Muscle of arm (tissue), 12 donors: Measurements from ENCODE around the gene CDH13. TPM values are rescaled to one million over a fixed set of nuclear protein-coding genes. Genes with fewer than 3 reads are reported as not detected.

Source experiments
- DNase-seq: peaks from one replicate; pipeline ENCODE4 v3.0.0-alpha.2; 2013
- polyA plus RNA-seq, 12 donors: library from polyadenylated mRNA; unstranded; fragments of 120-200 nt; gene quantifications; one replicate each; pipeline ENCODE4 v1.2.1, GENCODE V29; 2013; ENCODE audit not compliant: insufficient read length in 12 of 12

The CDH13 gene
- polyA plus RNA-seq, 12 donors: 28.8 to 58.8 (median 54.1) TPM; not detected in 1

GRCh38 chr16:82993926-82994325, 367.2 kb downstream of the CDH13 start:
- DNase-seq: no peak

- DNase-seq: no peak
Observed at GRCh38 chr16:82995286-82995923, 368.6 kb downstream of the CDH13 start.

GRCh38 chr16:82995924-82996441, 369.2 kb downstream of the CDH13 start:
- no peak for DNase-seq

- DNase-seq: no peak
Observed at GRCh38 chr16:82996814-82997213, 370.0 kb downstream of the CDH13 start.

- no peak for DNase-seq
Observed at GRCh38 chr16:82999711-83000110, 372.9 kb downstream of the CDH13 start.

- DNase-seq: no peak
Observed at GRCh38 chr16:83002351-83003334, 375.9 kb downstream of the CDH13 start.

- no peak for DNase-seq
Observed at GRCh38 chr16:83004868-83005652, 378.3 kb downstream of the CDH13 start.

GRCh38 chr16:83005653-83006160, 378.9 kb downstream of the CDH13 start:
- DNase-seq: no peak

GRCh38 chr16:83010776-83011720, 384.3 kb downstream of the CDH13 start:
- DNase-seq: no peak

GRCh38 chr16:83011939-83012338, 385.2 kb downstream of the CDH13 start:
- DNase-seq: no peak

GRCh38 chr16:83013071-83013470, 386.3 kb downstream of the CDH13 start:
- no peak for DNase-seq

GRCh38 chr16:83019963-83020362, 393.2 kb downstream of the CDH13 start:
- DNase-seq: no peak

- DNase-seq: no peak
Observed at GRCh38 chr16:83021045-83021444, 394.3 kb downstream of the CDH13 start.

- DNase-seq: no peak
Observed at GRCh38 chr16:83021746-83022145, 395.0 kb downstream of the CDH13 start.

- DNase-seq: no peak
Observed at GRCh38 chr16:83023011-83023410, 396.2 kb downstream of the CDH13 start.

GRCh38 chr16:83023640-83024039, 396.9 kb downstream of the CDH13 start:
- no peak for DNase-seq

- DNase-seq: no peak
Observed at GRCh38 chr16:83027973-83028372, 401.2 kb downstream of the CDH13 start.

- no peak for DNase-seq
Observed at GRCh38 chr16:83029467-83029866, 402.7 kb downstream of the CDH13 start.

GRCh38 chr16:83031524-83031923, 404.8 kb downstream of the CDH13 start:
- DNase-seq: no peak

GRCh38 chr16:83037102-83037501, 410.3 kb downstream of the CDH13 start:
- no peak for DNase-seq

- DNase-seq: no peak
Observed at GRCh38 chr16:83037884-83038283, 411.1 kb downstream of the CDH13 start.
